ENCODE data around the gene DIRAS1.

The DIRAS1 gene

DNA sequence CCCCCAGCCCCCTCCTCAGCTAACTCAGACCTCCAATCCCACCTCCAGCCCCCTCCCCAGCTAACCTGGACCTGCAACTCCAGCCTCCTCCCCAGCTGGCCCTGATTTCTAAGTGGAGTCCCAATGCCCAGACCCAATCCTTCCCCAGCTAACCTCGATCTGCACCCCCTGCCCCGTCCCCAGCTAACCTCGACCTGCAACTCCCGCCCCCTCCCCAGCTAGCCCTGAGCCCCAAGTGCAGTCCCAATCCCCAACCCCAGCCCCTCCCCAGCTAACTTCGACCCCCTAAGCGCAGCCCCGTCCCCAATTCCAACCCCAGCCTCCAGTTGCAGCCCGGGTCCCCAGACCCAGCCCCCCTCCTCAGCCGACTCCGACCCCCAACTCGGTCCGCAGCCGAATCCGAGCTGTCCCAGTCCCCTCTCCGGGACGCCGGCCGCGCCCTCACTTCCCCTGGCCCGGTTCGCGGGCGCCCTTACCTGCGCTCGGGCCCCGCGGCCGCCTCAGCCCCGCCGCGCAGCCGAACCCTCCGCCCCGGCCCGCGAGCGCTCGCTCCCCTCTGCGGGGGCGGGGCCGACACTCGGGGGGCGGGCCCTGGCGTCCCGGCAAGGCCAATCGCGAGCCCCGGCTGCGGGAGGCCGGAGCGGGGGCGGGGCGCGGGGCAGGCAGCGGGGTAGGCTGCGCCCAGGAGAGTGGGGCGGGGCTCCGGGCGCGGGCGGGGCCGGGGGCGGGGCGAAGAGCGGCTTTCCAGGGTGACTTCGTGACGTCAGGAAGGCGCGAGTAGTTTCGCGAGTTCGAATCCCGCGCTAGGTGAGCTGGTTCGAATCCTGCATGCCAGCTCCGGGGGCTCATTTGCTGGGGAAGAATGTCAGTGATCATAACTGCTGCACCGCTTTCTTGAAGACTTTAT lies 18.7 kb downstream of the DIRAS1 start, which contains the start of gene GNG7:
GNG7 (minus strand) TSS at position 525 of the 907 bp plus-strand sequence. CDS start 182,006 bp downstream, outside the sequence.
- peak within 1 kb of the TSS; percentile 78 to 92 (median 84) for H3K4me3 Mint-ChIP-seq
- H3K9me3 Mint-ChIP-seq: no peaks in the 10 kb centered on the region
- H3K4me1 Mint-ChIP-seq: no peaks in the 10 kb centered on the region

DNA sequence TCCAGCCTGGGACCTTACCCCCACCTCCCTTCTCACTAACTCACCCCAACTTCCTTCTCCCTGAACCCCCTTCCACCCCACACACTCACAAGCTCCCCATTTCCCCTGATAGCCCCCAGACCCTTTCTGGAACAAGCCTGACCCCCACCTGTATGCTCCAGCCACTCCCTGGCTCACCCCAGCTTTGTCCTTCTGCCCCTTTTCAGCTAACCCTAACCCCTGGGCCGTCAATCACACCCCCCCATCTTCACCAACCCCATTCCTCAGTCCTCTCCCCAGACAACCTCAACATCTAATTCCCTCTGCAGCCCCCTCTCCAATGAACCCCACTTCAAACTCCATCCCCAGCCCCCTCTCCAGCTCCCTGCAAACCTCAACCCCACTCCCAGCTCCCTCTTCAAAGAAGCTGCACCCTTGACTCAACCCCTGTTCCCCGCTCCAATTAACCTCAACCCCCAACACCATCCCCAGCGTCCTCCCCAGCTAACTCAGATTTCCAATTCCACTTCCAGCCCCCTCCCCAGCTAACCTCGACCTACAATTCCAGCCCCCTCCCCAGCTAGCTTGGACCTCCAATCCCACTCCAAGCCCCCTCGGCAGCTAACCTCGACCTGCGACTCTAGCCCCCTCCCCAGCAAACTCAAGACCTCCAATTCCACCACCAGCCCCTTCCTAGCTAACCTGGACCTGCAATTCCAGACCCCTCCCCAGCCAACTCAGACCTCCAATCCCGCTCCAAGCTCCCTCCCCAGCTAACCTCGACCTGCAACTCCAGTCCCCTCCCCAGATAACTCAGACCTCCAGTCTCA lies 19.6 kb downstream of the DIRAS1 start:
- no peak overlapping the region for H3K27ac Mint-ChIP-seq
- H3K36me3 Mint-ChIP-seq (ENCODE audit: low read depth): no peaks in the 10 kb centered on the region
- TF ChIP-seq, protein P1, sequence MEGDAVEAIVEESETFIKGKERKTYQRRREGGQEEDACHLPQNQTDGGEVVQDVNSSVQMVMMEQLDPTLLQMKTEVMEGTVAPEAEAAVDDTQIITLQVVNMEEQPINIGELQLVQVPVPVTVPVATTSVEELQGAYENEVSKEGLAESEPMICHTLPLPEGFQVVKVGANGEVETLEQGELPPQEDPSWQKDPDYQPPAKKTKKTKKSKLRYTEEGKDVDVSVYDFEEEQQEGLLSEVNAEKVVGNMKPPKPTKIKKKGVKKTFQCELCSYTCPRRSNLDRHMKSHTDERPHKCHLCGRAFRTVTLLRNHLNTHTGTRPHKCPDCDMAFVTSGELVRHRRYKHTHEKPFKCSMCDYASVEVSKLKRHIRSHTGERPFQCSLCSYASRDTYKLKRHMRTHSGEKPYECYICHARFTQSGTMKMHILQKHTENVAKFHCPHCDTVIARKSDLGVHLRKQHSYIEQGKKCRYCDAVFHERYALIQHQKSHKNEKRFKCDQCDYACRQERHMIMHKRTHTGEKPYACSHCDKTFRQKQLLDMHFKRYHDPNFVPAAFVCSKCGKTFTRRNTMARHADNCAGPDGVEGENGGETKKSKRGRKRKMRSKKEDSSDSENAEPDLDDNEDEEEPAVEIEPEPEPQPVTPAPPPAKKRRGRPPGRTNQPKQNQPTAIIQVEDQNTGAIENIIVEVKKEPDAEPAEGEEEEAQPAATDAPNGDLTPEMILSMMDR (IDR thresholded peaks at IDR 0.05; ENCODE audit: unreplicated experiment in 3 of 3): no peak
- H3K27me3 Mint-ChIP-seq (ENCODE audit: low read depth): peaks cover 67% of the 10 kb centered on the region
- no peaks in the 10 kb centered on the region for H3K9me3 Mint-ChIP-seq
- peak overlapping the region; percentile 54 to 92 (median 84) for H3K4me3 Mint-ChIP-seq
- no peaks in the 10 kb centered on the region for H3K4me1 Mint-ChIP-seq

More for the DNA sequence above, 18.7 kb downstream of the DIRAS1 start, which contains the start of gene GNG7:
- TF ChIP-seq, protein P1 (IDR thresholded peaks at IDR 0.05; ENCODE audit: unreplicated experiment in 3 of 3): no peak
- Mint-ChIP-seq H3K27me3 (ENCODE audit: low read depth) (peaks cover 66% of the 10 kb centered on the region), H3K27ac (no peak within 1 kb of the TSS), H3K36me3 (ENCODE audit: low read depth) (no peaks in the 10 kb centered on the region)

DNA sequence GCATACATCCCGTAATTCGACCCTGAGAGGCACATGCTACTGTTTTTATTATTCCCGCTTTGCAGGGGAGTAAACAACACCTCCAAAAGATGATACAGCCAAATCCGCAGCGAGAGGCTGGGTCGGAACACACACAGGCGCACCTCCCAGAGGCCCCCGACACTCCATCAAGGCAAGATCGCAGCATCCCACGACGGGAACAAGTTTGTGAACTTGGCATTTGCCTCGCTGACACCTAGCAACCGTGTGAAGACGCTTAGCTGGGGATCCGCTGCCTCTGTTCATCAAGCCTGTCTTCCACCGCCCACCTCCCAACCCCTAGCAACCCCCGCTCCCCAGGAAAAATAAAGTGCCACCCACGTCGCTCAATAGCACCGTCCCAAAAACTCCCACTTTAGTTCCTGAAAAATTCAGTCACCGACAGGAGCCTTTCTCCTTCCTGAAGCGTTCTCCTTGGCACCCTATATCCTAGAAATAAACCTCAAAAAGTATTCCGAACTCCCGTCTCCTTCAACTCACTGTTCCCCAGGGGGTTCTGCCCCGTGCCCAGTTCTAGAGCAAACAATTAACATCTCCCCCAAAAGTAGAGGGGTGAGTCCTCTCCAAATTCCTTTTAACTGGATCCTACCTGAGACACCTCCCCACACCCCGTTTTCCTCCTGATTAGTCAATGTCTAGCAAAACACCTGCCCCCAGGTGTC lies 20.4 kb downstream of the DIRAS1 start:
- TF ChIP-seq, protein P1 (IDR thresholded peaks at IDR 0.05; ENCODE audit: unreplicated experiment in 3 of 3): no peak
- Mint-ChIP-seq H3K4me3 (peak overlapping the region; percentile 54 to 92 (median 84)), H3K9me3 (no peaks in the 10 kb centered on the region), H3K36me3 (ENCODE audit: low read depth) (no peaks in the 10 kb centered on the region), H3K27ac (no peak overlapping the region), H3K27me3 (ENCODE audit: low read depth) (peaks cover 65% of the 10 kb centered on the region), H3K4me1 (no peaks in the 10 kb centered on the region)

DNA sequence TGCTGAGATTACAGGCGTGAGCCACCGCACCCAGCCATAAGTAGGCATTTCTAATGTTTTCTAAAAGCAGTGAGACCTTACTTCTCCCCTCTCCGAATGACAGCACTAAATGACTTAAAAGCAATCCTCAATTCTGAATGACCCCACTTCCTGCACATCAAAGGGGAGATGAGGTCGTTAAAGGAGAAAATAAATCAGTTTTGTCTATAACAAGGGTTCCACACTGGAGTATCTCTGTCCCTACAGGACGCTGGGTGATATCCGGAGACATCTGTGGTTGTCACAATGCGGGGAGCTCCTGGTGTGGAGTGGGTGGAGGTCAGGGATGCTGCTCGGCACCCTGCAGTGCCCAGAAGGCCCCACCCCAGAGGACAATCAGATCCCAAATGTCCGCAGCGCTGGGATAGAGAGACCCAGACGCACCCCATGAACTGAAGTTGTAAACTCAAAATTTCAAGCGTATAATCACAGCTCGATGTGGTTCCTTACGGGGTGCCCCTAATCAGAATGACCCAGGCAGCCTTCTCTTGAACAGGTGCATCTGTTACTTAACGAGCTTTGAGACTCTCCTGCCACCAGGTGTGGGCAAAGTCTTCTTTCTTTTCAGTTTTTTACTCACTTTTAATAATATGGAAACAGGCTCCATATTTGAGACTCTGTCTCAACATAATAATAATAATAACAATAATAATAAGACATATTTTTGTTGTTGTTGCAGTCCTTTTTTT lies 21.6 kb downstream of the DIRAS1 start:
- Mint-ChIP-seq H3K4me1 (no peaks in the 10 kb centered on the region), H3K27me3 (ENCODE audit: low read depth) (peaks cover 63% of the 10 kb centered on the region), H3K27ac (no peak overlapping the region), H3K9me3 (no peaks in the 10 kb centered on the region), H3K36me3 (ENCODE audit: low read depth) (no peaks in the 10 kb centered on the region), H3K4me3 (no peak overlapping the region)
- TF ChIP-seq, protein P1 (IDR thresholded peaks at IDR 0.05; ENCODE audit: unreplicated experiment in 3 of 3): no peak

DNA sequence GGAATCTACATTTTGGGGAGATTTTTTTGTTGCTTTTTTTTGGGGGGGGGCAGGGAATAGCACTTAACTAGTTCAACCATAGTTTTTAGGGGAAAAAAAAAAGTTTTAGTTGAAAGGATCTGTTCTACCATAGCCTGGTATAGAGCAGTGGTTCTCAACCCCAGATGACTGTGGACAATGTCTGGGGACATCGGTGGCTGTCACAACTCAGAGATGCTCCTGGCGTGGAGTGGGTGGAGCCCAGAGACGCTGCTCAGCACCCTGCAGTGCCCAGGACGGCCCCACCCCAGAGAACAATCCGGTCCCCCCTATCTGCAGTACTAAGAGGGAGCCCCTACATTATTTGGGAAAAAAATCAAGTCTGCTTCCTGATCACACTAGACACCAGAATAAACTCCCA lies 27.0 kb downstream of the DIRAS1 start:
- TF ChIP-seq, protein P1 (IDR thresholded peaks at IDR 0.05; ENCODE audit: unreplicated experiment in 3 of 3): no peak
- Mint-ChIP-seq H3K4me3 (no peak overlapping the region), H3K27ac (no peak overlapping the region), H3K9me3 (no peaks in the 10 kb centered on the region), H3K36me3 (ENCODE audit: low read depth) (no peaks in the 10 kb centered on the region), H3K4me1 (no peaks in the 10 kb centered on the region), H3K27me3 (ENCODE audit: low read depth) (peaks cover 28% of the 10 kb centered on the region)

Data from nephron (organoid).